Gastrocnemius medialis (tissue), 4 donors: ENCODE results near the gene SETD4. TPM values are rescaled to one million over a fixed set of nuclear protein-coding genes. Genes with fewer than 3 reads are reported as not detected.
A peak's percentile ranks its signal among the peaks of the same experiment; 100 is the strongest.

Source experiments
- ATAC-seq, 2 donors: fragments of 150-250 bp; one replicate each; pipeline ENCODE4 v1.9.1; 2016
- DNase-seq, 2 donors: peaks; one replicate each; pipeline ENCODE4 v3.0.0-alpha.2; 2019
- H3K27ac ChIP-seq, 4 donors: fragments of 200-600 bp; sonication (generic); 1 replicate in 1 of 4; 2 replicates in 3 of 4; pipeline ENCODE4 v1.5.1; 2016 to 2018; ENCODE audit warnings: mild to moderate bottlenecking in 2 of 4, moderate library complexity in 1 of 4
- H3K27me3 ChIP-seq, 3 donors: fragments of 200-600 bp; sonication (generic) in 2 of 3; 1 replicate in 1 of 3; 2 replicates in 2 of 3; pipeline versions ENCODE4 v1.5.1 to v1.6.0; 2016 to 2019; ENCODE audit warnings: mild to moderate bottlenecking in 1 of 3, moderate library complexity in 1 of 3
- H3K36me3 ChIP-seq, 2 donors: fragments of 200-600 bp; sonication (generic) in 1 of 2; one replicate each; pipeline ENCODE4 v1.5.1; 2017 to 2018
- H3K4me1 ChIP-seq, 2 donors: fragments of 200-600 bp; sonication (generic) in 1 of 2; one replicate each; pipeline ENCODE4 v1.5.1; 2016 to 2017; ENCODE audit warnings: mild to moderate bottlenecking in 2 of 2
- H3K4me3 ChIP-seq, 4 donors: fragments of 200-600 bp; sonication (generic) in 3 of 4; 1 replicate in 1 of 4; 2 replicates in 3 of 4; pipeline ENCODE4 v1.5.1; 2016 to 2019; ENCODE audit warnings: mild to moderate bottlenecking in 2 of 4
- H3K9me3 ChIP-seq, 3 donors: fragments of 200-600 bp; sonication (generic) in 2 of 3; 1 replicate in 1 of 3; 2 replicates in 2 of 3; pipeline ENCODE4 v1.5.1; 2016 to 2019
- POLR2A ChIP-seq, 2 donors: fragments of 450-650 bp; IDR thresholded peaks; one replicate each; pipeline ENCODE4 v1.6.1; 2017; ENCODE audit warnings: antibody characterized with exemption in 2 of 2, mild to moderate bottlenecking in 2 of 2, moderate library complexity in 2 of 2
- in situ Hi-C, 4 donors: fragments of 200-750 bp; cut with MboI; loops; one replicate each; pipeline versions ENCODE4 v1.15.0 to v1.8.0; 2017; ENCODE audit warnings: low sequenced_read_pairs in 4 of 4
- intact Hi-C: fragments of 100-400 bp; cut with DNase I; formaldehyde crosslinking; loops from one replicate; pipeline ENCODE4 v1.15.1; 2023; ENCODE audit warnings: low total_unique reads
- total RNA-seq, 4 donors: library from RNA; depleted of rRNA; stranded (reverse); fragments of >200 nt; gene quantifications; one replicate each; pipeline versions ENCODE4 v1.1.0 to v1.2.3, GENCODE V29; 2016
- TF ChIP-seq, protein P1 (sequence below), 5 experiments: fragments of 450-650 bp in 3 of 5; fragments of 200-600 bp in 2 of 5; sonication (generic) in 2 of 5; IDR thresholded peaks in 4 of 5; conservative IDR thresholded peaks in 1 of 5; 1 replicate in 4 of 5; 2 replicates in 1 of 5; pipeline ENCODE4 v1.5.1; 2016 to 2019; ENCODE audit warnings: antibody characterized with exemption in 5 of 5, mild to moderate bottlenecking in 3 of 5, moderate library complexity in 3 of 5

The SETD4 gene
- 10 to 100 TPM in 3 of 4 donors, 1 to 10 TPM in 1; 5.9 to 21.7 (median 16.7) TPM for total RNA-seq

DNA sequence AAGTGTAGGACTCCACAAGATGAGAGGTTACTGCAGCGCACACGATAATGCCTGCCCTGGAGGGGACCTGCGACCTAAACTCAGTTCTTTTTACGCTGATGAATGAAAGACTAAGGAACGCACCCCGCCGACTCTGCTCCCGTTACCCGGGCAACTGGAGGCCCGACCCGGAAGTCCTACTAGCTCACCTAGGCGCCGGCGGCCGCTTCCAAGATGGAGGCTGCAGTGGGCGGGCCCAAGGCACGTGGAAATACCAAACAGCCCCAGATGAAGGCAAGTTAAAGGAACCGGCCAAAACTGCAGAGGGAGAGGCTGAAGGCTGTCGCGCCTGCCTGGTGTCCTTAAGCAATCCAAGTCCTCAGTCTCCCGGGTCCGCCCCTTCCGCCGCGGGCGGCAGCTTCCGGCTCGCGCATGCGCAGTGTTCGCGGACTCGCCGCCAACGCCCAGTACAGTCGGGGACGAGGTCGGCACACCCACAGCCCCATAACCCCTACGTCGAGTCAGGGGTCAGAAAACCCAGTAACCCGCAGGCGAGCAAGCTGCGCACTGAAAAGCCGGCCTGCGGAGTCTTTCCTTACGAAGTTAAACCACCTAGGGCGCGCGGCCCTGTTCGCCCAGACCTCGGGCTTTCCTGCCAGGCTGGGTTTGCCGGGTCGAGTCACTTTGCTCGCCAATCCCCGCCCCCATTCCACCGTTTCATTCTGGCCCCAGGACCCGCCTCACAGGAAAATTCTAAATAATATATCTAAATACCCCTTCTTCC is at the start of gene SETD4:
SETD4 (minus strand) TSS at position 368 of the 763 bp plus-strand sequence. CDS start 1,638 bp downstream, outside the sequence.
- intact Hi-C loops = loop anchor here (1.0 to 10.0 kb wide), 2 partner anchors 142 to 1446 kb away; partner anchors contain the start of gene RCAN1

GRCh38 chr21:36109868-36110267 is 49.5 kb upstream of the SETD4 start:
- in situ Hi-C loops = no loop called here
- H3K27me3 ChIP-seq = no peaks in the 10 kb centered on the region
- no peak for TF ChIP-seq POLR2A (IDR thresholded peaks at IDR 0.05)
- TF ChIP-seq, protein P1, sequence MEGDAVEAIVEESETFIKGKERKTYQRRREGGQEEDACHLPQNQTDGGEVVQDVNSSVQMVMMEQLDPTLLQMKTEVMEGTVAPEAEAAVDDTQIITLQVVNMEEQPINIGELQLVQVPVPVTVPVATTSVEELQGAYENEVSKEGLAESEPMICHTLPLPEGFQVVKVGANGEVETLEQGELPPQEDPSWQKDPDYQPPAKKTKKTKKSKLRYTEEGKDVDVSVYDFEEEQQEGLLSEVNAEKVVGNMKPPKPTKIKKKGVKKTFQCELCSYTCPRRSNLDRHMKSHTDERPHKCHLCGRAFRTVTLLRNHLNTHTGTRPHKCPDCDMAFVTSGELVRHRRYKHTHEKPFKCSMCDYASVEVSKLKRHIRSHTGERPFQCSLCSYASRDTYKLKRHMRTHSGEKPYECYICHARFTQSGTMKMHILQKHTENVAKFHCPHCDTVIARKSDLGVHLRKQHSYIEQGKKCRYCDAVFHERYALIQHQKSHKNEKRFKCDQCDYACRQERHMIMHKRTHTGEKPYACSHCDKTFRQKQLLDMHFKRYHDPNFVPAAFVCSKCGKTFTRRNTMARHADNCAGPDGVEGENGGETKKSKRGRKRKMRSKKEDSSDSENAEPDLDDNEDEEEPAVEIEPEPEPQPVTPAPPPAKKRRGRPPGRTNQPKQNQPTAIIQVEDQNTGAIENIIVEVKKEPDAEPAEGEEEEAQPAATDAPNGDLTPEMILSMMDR (IDR thresholded peaks at IDR 0.05 in 4 of 5, conservative IDR thresholded peaks at IDR 0.05 in 1 of 5) = no peak
- ATAC-seq = no peak
- H3K36me3 ChIP-seq = no peaks in the 10 kb centered on the region
- no peaks in the 10 kb centered on the region for H3K9me3 ChIP-seq
- intact Hi-C loops = loop anchor here (5.0 kb wide), 1 partner anchor 38 kb away; the partner anchor contains the start of gene CBR1
- no peak for DNase-seq
- H3K4me3 ChIP-seq = no peak overlapping the region
- H3K27ac ChIP-seq = no peak overlapping the region
- H3K4me1 ChIP-seq = peaks cover 4 to 5% of the 10 kb centered on the region in 2 donors

More for the DNA sequence above, at the start of gene SETD4:
- Histone ChIP-seq H3K9me3 (no peaks in the 10 kb centered on the region), H3K27ac (peak within 1 kb of the TSS; percentile 89 to 95 (median 94)), H3K36me3 (peaks cover 0 to 25% of the 10 kb centered on the region in 2 donors), H3K4me3 (peak within 1 kb of the TSS; percentile 74 to 95 (median 86)), H3K4me1 (peaks cover 22 to 24% of the 10 kb centered on the region in 2 donors), H3K27me3 (no peaks in the 10 kb centered on the region)
- TF ChIP-seq, protein P1 (IDR thresholded peaks at IDR 0.05 in 4 of 5, conservative IDR thresholded peaks at IDR 0.05 in 1 of 5) = no peak
- peak; percentile 71 to 77 for TF ChIP-seq POLR2A (IDR thresholded peaks at IDR 0.05)
- in situ Hi-C loops = no loop called here
- DNase-seq (peak; percentile 80 to 89), ATAC-seq (peak; percentile 94)

GRCh38 chr21:36105327-36105842 is 45.1 kb upstream of the SETD4 start:
- H3K36me3 ChIP-seq = no peaks in the 10 kb centered on the region
- in situ Hi-C loops = no loop called here
- H3K27ac ChIP-seq = no peak overlapping the region
- H3K9me3 ChIP-seq = no peaks in the 10 kb centered on the region
- TF ChIP-seq POLR2A (IDR thresholded peaks at IDR 0.05) = no peak
- TF ChIP-seq, protein P1 (IDR thresholded peaks at IDR 0.05 in 4 of 5, conservative IDR thresholded peaks at IDR 0.05 in 1 of 5) = no peak
- DNase-seq = no peak
- H3K27me3 ChIP-seq = no peaks in the 10 kb centered on the region
- H3K4me3 ChIP-seq = peak overlapping the region in 1 of 4 donors; percentile 50
- intact Hi-C loops = no loop called here
- peaks cover 4 to 7% of the 10 kb centered on the region in 2 donors for H3K4me1 ChIP-seq
- no peak for ATAC-seq

DNA sequence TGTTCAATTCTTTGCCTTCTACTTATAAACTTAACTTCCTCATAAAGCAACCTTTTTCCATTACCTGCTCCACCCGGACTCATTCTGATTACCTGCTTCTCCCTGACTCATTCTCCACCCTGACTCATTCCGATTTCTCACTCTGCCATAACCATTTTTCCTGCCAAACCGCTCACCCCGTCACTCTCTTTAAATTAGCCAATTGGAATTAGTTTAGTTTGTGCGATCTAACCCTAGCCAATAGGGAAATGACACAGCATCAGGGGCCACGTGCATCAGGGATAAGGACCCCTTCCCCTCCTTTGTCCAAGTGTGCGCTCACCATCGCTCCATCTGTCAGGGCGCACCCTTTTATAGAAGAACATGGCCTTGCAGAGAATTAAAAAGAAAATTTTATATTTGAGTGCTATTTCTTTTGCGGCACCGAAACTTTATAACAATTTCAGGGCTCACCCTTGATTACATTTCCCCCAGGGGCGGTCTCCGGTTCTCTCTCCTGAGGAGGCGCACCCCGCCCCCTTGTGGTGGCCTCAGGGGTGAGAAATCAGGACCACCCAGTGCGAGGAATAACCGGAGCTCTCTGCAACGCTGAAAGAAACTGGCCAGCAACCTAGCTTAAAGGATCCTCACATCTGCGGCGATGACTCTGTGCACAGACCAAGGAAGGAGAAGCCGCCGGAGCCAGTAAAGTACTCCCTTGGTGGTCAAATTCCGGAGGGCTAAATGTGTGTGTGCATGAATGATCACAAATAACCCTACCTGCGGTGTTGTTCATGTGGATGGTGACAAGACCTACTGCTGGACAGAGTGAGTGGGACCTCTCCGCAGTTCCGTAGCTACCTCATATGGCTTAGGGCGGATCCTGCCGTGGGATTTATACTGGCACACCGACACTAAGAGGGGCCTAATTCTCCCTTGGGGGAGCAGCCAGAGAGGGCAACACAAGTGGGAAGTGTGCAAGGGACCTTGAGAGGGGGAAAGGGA is 44.3 kb upstream of the SETD4 start:
- intact Hi-C loops = no loop called here
- Histone ChIP-seq H3K4me3 (peak overlapping the region in 2 of 4 donors; percentile 33 to 50), H3K9me3 (no peaks in the 10 kb centered on the region), H3K4me1 (peaks cover 4 to 7% of the 10 kb centered on the region in 2 donors), H3K27ac (no peak overlapping the region), H3K27me3 (no peaks in the 10 kb centered on the region), H3K36me3 (no peaks in the 10 kb centered on the region)
- ATAC-seq = peak; percentile 30 to 76
- in situ Hi-C loops = no loop called here
- TF ChIP-seq POLR2A (IDR thresholded peaks at IDR 0.05) = no peak
- TF ChIP-seq, protein P1 (IDR thresholded peaks at IDR 0.05 in 4 of 5, conservative IDR thresholded peaks at IDR 0.05 in 1 of 5) = peak; percentile 35 to 53 (median 53)
- DNase-seq = peak in 1 of 2 donors; percentile 48
